Stimulated activated CD8-positive, alpha-beta memory T cell treated with anti-CD3 and anti-CD28 coated beads, Interleukin-12 subunit alpha, Interleukin-12 subunit beta, amount 100 ng/mL, for 1 hour (primary cell): ENCODE results near the gene FZD4.
"Not testable (repeated sequence)": the region's sequence is repeated elsewhere in the genome, so short reads cannot be mapped to it uniquely, and the experiment has no call there.

Source experiments
- DNase-seq: peaks from one replicate; pipeline ENCODE4 v3.0.0-alpha.2; 2020; ENCODE audit warnings: low read depth

Gene FZD4

DNA sequence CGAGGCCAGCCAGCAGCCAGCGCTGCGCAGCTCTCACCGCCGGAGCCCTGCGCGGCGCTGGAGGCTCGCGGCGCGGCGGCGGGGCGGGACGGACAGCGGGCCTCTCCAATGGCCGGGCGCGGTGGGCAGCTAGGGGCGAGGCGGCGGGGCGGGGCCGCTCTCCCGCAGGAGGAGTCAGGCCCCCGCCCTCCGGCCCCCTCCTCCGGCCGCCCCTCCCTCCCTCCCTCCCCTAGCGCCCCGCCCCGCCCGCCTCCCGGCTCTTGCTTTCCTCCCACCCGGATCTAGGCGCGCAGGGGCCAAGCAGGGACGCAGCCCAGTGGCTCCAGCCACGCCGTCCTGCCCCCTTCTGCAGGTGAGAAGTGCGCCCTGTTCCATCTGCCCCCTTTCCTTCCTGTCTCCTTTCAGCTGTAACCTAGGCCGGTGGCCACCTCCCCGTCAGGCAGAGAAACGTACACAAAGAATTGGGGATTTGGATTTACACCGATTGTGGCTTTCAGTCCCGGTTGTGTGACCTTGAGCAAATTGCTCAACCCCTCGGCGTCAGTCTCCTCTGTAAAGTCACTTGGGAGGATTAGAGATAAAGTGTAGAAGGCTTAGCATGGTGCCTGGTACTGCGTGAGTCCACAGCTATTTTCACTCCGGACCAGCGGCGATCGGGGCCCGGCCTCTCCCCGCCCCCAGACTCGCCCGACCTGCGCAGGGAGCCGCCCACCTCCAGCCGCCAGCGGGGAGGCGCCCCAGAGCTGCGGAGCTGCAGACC lies at the start of gene FZD4:
TSS of gene FZD4 (minus strand) at position 35 of the 760 bp plus-strand sequence. CDS start 310 bp downstream, outside the sequence.
- DNase-seq: no peak

DNA sequence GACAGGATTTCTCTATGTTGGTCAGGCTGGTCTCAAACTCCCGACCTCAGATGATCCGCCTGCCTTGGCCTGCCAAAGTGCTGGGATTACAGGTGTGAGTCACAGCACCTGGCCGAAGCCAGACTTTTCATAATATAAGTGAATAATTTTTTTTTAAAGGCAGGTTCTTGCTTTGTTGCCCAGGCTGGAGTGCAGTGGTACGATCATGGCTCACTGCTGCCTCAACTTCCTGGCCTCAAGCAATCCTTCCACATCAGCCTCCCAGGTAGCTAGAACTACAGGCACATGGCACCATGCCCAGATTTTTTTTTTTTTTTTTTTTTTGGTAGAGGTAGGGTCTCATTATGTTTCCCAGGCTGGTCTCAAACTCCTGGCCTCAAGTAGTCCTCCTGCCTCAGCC lies 49.1 kb upstream of the FZD4 start:
- not testable (repeated sequence) for DNase-seq

DNA sequence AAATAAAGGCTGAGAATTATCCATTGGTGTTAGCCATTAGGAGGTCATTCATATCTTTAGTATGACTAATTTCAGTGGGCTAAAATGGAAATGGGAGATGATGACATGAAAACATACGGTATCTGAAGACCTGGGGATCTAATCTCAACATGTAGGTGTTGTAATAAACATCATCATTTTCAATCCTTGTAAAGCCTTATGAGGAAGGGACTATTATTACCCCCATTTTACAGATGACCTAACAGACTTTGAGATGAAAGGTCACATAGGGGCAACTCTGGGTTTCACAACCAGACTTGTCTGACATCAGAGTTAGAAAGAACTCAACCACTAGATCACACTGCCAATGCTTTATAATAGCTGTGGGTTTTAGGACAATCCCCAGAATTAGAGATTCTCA lies 47.7 kb upstream of the FZD4 start:
- DNase-seq: no peak

DNA sequence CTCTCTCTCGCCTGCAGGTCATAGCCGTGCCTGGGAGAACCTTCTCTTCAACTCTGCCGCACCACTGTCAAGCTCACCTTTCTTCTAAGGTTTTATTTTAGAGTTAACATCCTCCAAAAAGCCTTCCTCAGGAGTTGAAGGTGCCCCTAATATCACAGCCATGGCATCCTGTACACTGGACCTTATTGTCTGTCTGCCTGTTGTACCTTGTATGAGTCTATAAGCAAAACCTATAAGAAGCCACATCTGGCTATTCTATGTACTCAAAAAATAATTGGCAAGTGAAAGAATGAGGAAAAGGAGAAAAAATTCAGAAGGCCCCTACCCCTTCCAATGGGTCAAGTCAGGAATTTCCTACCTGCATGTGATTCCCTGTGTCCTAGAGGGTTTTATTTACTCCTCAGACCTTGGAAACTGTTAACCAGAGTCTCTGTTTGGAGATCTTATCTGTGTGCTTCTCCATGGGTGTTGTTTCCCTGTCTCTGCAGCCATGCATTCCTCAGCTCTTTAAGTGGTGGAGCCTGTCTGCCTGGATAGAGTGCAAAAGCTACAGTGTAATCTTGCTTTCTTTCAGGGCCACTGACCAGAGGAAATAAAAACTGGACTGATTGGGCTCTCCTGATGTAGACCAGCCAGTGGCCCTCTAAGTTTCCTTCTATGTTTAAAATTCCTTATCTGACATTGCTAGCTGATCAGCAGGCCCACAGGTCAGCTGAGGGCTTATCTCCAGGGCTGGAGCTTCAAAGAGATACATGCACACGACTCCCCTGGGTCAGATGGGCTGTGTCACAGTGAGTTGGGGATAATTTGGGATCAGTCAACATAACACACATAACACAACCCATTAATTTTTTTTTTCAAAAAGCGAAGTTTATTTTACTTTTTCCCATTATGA lies 44.9 kb upstream of the FZD4 start:
- DNase-seq: no peak

DNA sequence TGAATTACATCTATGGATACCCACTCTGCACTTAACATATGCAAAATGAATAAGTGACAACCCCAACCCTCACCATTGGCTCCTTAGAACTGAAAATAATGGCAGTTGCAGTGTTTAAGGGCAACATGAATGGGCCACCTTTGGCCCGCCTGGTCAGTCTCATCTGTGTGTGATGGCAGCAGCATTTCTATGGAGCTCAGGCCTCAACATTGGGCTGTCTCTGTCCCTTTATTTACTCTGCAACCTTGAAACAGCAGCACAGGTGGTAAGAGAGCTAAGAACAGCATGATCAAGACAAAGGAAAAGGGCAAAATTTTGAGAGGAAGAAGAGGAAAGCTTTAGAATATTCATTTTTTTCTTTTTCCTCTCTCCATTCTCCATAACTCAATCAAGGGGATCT lies 44.2 kb upstream of the FZD4 start:
- DNase-seq: no peak

DNA sequence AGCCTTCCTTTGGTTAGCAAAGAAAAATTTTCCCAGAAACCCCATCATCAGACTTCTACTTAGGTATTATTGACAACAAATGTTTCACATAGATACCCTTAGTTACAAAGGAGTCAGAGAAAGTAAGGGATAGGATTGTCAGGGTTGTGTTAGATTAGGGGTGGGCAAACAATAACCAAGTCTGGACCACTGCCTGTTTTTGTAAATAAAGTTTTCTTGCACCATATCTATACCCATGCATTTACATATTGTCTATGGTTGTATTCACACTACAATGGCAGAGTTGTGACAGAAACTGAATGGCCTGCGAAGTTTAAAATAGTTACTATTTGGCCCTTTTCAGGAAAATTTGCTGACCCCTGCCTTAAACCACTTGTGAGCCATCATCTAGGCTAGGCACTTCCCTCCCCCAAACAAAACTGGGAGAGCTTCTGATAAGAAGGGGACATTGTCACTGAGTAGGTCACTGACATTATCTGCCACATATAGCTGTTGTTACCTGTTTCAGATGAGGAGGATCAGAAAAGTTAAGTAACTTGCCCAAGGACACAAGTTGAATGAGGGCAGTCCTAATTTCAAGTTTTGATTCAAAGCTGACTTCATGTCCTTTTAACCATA lies 41.9 kb upstream of the FZD4 start:
- no peak for DNase-seq

DNA sequence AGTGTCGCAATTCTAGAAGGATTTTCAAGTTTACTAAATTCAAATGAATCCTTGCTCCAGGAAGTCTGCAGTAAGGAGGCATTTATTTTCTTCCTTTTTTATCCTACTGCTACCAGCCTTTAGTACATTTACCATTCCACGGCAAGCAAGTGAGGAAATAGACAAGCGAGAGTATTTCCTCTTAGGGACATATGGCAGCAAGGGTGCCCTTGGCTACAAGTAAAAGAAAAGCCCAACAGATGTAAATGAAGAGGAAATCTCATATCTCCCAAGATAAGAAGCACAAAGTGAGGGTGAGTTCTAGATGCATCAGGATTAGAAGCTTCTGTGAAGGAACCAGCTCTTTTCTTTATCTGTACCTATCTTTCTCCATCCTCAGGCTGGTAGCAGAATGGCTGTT lies 37.8 kb upstream of the FZD4 start:
- no peak for DNase-seq

DNA sequence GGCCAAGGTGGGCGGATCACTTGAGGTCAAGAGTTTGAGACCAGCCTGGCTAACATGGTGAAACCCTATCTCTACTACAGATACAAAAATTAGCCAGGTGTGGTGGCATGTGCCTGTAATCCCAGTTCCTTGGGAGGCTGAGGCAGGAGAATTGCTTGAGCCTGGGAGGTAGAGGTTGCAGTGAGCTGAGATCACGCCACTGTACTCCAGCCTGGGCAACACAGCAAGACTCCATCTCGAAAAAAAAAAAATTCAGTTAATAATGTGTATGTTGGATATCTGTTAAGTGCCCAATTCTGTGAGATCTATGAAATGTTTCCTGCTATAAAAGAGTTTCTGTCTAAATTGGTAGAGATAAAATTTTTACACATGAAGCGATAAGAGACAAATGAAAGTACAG lies 37.1 kb upstream of the FZD4 start:
- not testable (repeated sequence) for DNase-seq

DNA sequence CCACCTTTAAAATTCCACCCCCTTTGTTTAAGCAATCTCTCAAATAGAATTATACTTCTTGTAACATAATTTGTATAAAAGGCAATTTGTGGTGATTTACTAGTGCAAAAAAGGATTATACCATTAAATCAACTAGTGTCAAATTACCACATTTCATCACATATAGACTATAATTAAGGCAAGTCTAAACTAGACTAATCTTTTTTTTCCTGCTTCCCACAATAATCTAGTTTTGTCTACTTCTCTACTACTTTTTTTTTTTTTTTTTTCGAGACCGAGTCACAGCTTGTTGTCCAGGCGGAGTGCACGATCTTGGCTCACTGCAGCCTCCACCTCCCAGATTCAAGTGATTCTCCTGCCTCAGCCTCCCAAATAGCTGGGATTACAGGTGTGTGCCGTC lies 36.1 kb upstream of the FZD4 start:
- DNase-seq: no peak

DNA sequence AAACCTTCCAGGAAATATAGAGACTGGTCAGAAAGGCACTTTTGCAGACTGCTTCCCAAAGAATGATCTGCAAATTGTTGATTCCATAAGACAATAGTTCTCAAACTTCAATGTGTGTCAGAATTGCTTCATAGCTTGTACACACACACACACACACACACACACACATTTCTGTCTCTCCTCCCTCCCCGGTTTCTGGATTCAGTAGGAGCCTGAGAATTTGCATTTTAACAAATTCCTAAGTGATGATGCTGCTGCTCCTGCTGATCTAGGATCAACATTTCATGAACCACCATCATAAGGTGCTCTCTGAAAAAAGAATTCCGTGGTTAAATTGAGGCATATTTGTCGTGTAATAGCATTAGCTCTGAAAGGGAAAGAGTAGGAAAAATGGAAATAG lies 35.3 kb upstream of the FZD4 start:
- DNase-seq: no peak

DNA sequence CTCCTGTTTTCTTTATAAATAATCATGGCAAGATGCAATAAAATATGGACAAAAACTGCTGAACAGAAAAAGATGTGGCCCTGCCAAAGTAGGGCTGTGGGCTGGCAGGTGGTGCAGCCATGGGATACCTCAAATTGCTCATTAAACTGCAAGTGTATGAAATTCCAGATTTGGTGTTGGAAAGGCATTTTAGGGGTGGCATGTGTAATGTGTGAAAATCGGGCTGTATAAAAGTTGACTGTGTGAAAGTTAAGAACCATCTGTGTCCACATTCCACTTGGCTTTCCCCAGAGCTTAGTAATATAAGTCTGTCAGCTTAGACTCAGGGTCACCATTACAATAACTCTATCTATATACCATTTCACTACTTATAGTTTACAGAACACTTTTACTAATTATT lies 34.8 kb upstream of the FZD4 start:
- no peak for DNase-seq

DNA sequence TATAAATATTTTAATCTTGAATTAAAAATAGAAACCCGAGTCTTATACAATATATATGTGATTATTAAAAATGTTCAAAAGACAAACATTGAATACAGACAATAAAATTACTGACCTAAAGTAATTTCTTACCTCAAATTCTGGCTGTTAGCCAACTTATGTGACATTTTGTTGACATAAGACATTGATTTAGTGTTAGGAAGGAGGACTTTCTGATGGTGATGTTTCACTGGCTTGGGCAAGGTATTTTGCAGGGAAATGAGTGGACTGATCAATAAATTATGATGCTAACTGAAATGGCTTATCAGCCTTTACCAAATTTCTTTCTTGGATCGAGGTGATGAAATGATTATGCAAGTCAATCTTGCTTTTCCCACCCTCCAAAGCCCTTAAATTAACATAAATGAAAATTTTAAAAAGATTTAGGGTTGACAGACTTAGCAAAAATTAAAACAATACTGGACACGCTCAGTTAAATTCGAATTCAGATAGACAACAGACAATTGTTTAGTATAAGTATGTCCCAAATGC lies 33.2 kb upstream of the FZD4 start:
- DNase-seq: no peak

DNA sequence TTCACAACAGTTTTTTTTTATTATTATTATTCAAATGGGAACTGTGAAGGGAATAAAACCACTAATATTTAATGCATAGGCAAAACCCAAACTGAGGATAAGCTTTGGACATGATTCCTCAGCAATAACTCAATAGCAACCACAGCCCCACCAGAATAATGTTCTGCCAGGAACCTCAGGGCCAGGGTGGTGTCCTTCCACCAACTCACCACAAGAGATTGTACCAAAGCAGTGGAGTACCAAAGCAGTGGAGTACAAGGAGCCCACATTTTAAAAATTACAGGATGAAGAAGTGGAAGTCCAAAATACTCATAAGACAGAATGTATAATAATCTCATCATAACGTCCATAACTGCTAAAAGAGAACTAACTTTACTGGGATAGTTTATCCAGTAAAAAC lies 32.5 kb upstream of the FZD4 start:
- no peak for DNase-seq

DNA sequence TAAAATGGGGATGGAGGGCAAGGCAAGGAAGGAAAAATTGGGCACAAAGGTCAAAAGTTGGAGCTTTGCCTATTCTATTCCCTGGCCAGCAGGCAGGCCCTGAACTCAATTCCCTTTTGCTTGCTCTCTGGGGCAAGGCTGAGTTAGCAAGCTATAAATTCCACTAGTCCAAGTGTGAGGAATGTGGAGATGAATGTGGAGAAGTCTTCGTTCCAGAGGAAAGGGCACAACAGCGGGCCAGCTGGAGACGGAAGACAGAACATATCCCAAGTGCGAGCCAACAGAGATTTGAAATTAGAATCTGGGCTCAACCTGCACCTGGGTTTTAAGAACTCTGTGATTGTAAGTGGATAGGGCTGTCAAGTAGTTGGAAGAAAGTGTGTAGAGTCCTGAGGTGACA lies 29.5 kb upstream of the FZD4 start:
- DNase-seq: no peak

DNA sequence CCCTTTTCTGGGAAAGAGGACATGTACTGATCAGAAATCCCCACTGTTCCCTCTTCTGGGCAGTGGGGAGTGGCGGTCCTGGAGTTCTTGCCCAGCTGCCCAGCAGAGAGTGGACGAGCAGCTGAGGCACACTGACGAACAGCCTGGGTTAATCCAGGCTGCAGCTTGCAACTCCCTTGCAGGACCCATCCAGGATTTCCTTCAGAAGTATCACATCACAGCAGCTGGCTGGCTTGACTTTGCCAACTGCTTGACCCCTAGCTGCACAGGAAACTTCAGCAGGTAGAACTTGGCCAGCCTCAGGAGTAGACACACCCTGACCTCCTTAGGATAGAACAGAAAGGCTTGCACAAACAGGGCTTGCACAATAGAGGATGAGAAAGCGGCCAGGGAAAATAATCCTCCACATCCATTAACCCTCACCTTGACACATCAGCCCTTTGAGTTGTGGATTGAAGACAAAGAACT lies 27.9 kb upstream of the FZD4 start:
- no peak for DNase-seq

DNA sequence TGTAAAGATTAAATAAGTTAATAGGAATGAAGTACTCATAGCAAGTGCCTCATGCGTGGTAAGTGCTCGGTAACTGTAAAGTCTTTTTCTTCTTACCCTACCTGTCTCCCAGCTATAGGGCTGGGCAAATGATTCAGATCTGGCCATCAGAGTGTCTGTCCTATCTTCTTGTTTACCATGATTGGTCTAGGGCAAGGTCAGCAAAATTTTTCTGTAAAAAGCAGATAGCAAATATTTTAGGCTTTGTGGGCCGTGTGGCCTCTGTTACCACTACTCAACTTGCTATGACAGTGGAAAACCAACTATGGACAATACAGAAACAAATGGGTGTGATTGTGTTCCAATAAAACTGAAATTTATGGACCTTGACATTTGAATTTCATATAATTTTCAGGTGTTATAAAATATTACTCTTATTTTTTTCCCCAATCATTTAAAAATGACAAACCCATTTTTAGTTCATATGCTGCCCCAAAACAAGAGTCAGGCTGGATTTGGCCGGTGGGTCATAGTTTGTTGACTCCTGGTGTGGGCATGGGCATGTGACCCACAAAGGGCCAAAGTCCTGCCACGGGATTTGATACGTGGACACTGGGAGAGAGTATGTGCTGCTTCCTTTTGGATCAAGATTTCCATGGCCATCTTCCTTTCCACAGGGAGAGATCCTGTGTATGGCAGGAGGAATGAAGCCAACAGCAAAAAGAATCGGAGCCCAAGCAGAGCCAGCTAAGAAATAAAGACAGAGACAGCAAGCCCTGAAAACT lies 26.8 kb upstream of the FZD4 start:
- DNase-seq: no peak

DNA sequence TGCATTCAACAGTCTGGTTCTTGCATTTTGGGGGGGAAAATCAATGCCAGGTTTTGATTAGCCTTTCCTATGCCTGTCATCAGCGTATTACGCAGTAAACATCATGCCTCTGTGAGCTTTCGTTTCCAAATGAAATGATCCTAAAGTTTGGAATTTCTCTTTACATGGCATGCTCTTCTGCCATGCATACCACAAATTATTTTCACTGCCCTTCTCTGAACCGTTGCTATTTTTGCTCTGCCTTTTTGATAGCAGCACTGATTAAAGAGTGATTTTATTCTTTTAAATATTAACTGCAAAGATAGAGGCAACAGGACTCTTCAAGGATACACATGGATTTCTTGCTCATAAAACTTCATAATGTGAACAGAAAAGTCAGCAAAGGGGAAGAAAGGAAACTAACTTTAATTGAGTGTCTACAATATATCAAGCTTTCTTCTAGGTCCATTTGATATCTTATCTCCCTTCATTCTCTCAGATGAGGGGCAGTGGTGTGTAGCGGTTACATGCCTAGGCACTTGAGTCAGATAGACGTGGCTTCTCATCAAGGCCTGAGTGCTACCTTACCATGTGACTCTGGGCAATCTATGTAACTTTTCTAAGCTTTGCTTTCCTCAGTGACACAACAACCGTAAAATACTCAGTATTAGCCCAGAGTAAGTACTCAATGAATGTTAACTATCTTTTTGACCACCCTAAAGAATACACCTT lies 25.0 kb upstream of the FZD4 start:
- no peak for DNase-seq

DNA sequence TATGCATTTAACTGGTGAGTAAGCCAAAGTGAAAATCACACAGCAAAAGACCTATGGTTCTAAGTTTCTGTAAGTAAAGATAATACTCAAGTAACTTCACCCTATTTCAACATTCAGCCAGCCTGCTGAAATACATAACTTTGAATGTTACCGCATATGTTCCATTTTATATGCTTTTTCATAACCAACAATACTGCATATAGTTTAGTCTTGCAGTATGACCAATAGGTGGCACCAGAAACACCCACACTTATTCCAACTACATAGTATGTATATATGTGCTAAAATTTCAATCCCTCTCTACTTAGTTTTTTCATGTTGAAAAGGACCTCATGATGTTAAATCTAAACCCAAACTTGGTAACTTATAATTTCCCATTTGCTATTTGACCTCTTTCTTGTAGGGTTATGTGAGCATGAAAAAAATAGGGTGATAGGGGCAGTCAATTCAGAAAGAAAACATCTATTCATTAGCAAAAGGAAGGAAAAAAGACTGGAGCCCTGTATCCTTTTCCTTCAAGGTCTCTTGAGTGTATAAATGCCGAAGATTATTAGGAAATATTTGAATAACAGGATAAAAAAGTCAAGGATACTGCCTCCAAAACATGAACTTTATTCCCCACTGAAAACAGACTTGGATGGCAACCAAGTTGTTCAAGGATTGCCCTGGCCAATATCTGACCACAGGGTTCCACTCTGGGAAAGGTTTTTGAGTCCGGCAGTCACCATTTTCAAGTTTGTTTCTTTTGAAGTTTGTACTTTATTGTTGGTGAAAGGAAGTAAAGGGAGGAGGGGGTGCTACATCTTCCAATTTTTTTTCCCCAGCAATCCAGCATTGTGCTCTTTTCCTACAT lies 23.8 kb upstream of the FZD4 start:
- DNase-seq: no peak

DNA sequence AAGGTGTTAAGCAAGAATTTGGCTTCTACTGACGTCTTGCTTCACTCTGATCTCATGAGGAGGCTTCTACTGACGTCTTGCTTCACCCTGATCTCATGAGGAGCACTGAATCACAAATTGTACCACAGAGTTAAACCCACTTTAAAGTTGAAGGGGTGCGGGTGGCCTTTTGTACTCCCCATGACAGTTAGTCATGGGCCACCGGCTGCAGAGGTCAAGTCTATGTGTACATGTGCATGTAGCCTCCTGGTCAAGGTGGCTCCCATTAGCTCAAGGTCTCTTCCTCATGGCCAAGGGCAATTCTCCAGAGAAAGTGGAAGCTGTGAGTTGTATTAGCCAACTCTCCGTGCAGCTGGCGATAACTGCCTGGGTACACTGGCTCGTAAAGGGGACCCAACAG lies 23.1 kb upstream of the FZD4 start:
- no peak for DNase-seq

DNA sequence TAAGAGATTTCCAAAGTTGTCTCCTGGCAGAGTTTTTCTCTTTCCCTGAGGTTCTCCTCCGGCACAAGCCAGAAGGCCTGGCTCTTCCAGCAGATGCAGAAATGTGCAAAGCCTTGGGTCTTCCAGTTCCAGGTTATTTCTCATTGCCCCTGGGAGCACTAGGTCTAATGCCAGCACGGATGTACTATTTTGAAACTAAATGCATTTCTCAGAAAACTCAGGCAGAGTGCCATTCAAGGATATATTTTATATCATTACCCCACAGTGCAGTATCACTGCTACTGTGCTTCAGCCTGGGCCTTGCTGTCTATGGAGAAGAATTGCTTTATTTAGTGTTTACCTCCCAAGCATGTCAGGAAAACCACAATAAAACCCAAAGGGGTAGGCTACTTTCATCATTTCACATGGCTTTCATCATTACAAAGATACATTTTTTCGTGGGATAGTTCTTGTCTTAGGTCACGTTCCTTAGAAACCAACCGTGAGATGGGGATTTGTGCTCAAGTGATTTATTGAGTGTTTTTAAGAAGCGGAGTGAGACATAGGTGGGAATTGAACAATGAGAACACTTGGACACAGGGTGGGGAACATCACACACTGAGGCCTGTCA lies 22.4 kb upstream of the FZD4 start:
- DNase-seq: no peak
